Keratinocyte (primary cell): ENCODE measurements around the gene LRRC46. TPM values are rescaled to one million over a fixed set of nuclear protein-coding genes. Genes with fewer than 3 reads are reported as not detected.

ENCODE experiments used
- DNase-seq: peaks from one replicate; pipeline ENCODE4 v3.0.0-alpha.2; 2011; ENCODE audit warnings: low read depth, missing footprints, low spot score
- FAIRE-seq: peaks from 2 replicates; lab custom pipeline; 2011; peaks lifted over from hg19 to GRCh38; lab: Jason Lieb, UNC
- H2AFZ ChIP-seq: 2 replicates; pipeline ENCODE4 v1.6.0; 2012; ENCODE audit warnings: low read length, control low read depth, inconsistent platforms; ENCODE audit not compliant: control insufficient read depth
- H3K27ac ChIP-seq: 2 replicates; pipeline ENCODE4 v1.5.1; 2011; ENCODE audit warnings: low read length; ENCODE audit not compliant: control insufficient read depth, insufficient read depth
- H3K27me3 ChIP-seq: 3 replicates; pipeline ENCODE4 v1.6.0; 2011; ENCODE audit warnings: low read length; ENCODE audit not compliant: control insufficient read depth, insufficient read depth; ENCODE audit errors: extremely low read depth
- H3K36me3 ChIP-seq, 2 experiments: 2 replicates in 1 of 2; 3 replicates in 1 of 2; pipeline ENCODE4 v1.5.1; 2011; ENCODE audit warnings: low read length in 2 of 2, mild to moderate bottlenecking in 1 of 2; ENCODE audit not compliant: control insufficient read depth in 2 of 2, insufficient read depth in 2 of 2; ENCODE audit errors: extremely low read depth in 1 of 2
- H3K4me1 ChIP-seq: 3 replicates; pipeline ENCODE4 v1.5.1; 2011; ENCODE audit warnings: low read length; ENCODE audit not compliant: control insufficient read depth, insufficient read depth; ENCODE audit errors: extremely low read depth
- H3K4me2 ChIP-seq: 3 replicates; pipeline ENCODE4 v1.6.0; 2011; ENCODE audit warnings: low read depth, low read length; ENCODE audit not compliant: control insufficient read depth, insufficient read depth; ENCODE audit errors: extremely low read depth
- H3K4me3 ChIP-seq, 3 experiments: fragments of 200-600 bp in 1 of 3; sonication (generic) in 1 of 3; 2 replicates in 2 of 3; 3 replicates in 1 of 3; pipeline ENCODE4 v1.5.1; 2011 to 2016; ENCODE audit warnings: low read length in 3 of 3, mild to moderate bottlenecking in 3 of 3, control low read depth in 2 of 3, inconsistent platforms in 1 of 3, low read depth in 1 of 3, mixed read lengths in 1 of 3, mixed run types in 1 of 3, moderate library complexity in 1 of 3; ENCODE audit not compliant: control insufficient read depth in 2 of 3, insufficient read depth in 2 of 3; ENCODE audit errors: extremely low read depth in 1 of 3
- H3K79me2 ChIP-seq: 2 replicates; pipeline ENCODE4 v1.6.0; 2012; ENCODE audit warnings: low read length; ENCODE audit not compliant: control insufficient read depth, insufficient read depth
- H3K9ac ChIP-seq: 3 replicates; pipeline ENCODE4 v1.6.0; 2011; ENCODE audit warnings: low read length; ENCODE audit not compliant: control insufficient read depth, insufficient read depth; ENCODE audit errors: extremely low read depth
- H3K9me1 ChIP-seq: 3 replicates; pipeline ENCODE4 v1.6.0; 2011; ENCODE audit warnings: low read length; ENCODE audit not compliant: control insufficient read depth, insufficient read depth; ENCODE audit errors: extremely low read depth
- H3K9me3 ChIP-seq: 2 replicates; pipeline ENCODE4 v1.5.1; 2012; ENCODE audit warnings: low read depth, low read length; ENCODE audit not compliant: control insufficient read depth
- H4K20me1 ChIP-seq: 3 replicates; pipeline ENCODE4 v1.6.0; 2011; ENCODE audit warnings: low read length; ENCODE audit not compliant: control insufficient read depth, insufficient read depth; ENCODE audit errors: extremely low read depth
- EZH2 ChIP-seq: IDR thresholded peaks from one replicate; pipeline ENCODE4 v1.6.1; 2012; ENCODE audit warnings: inconsistent platforms, mild to moderate bottlenecking, low read length, moderate library complexity
- dilution Hi-C: fragments of 300-500 bp; cut with MboI; formaldehyde crosslinking; loops from one replicate; pipeline ENCODE4 v1.7.0; 2020; ENCODE audit warnings: low sequenced_read_pairs; ENCODE audit not compliant: extremely low pct_ligation_motif_present
- polyA plus RNA-seq, 5 experiments: library from polyadenylated mRNA; depleted of rRNA in 3 of 5; stranded (reverse) in 3 of 5; stranded (forward) in 1 of 5; unstranded in 1 of 5; fragments of >200 nt; gene quantifications; 1 replicate in 1 of 5; 2 replicates in 3 of 5; 3 replicates in 1 of 5; pipeline versions ENCODE4 v1.2.1 to v1.2.3, GENCODE V29; 2011 to 2012; ENCODE audit warnings: missing spikeins in 2 of 5, low read depth in 1 of 5, low replicate concordance in 1 of 5
- TF ChIP-seq, protein P1 (sequence below), 3 experiments: IDR thresholded peaks in 1 of 3; conservative IDR thresholded peaks in 1 of 3; optimal IDR thresholded peaks in 1 of 3; 2 replicates in 2 of 3; 3 replicates in 1 of 3; pipeline versions ENCODE3 to v1.5.1; 2011; ENCODE audit warnings: low read length in 3 of 3, mild to moderate bottlenecking in 3 of 3, moderate library complexity in 2 of 3, control low read depth in 1 of 3, inconsistent platforms in 1 of 3; ENCODE audit not compliant: insufficient read depth in 2 of 3; ENCODE audit errors: extremely low read depth in 1 of 3

The LRRC46 gene
- polyA plus RNA-seq, 1 donor (not counting 4 experiments of a cell fraction or from before 2014, with no cell fraction given): 0.43 TPM

DNA sequence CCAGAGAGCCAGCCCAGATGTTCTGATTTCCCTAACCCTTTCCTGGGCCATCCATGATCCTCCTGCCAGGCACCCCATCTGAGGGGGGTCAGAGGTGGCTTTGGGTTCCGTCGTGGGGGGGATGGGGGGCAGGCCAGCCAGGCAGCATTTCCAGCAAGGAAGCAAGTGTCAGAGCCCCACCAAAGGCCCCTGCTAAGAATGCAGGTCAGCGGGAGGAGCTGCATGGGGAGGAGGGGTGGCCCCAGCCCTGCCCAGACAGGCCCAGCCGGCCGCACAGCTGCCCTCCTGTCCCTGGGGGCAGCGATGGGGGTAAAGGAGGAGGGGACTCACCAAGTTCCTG is 11.9 kb downstream of the LRRC46 start:
- no peak for TF ChIP-seq EZH2
- TF ChIP-seq, protein P1, sequence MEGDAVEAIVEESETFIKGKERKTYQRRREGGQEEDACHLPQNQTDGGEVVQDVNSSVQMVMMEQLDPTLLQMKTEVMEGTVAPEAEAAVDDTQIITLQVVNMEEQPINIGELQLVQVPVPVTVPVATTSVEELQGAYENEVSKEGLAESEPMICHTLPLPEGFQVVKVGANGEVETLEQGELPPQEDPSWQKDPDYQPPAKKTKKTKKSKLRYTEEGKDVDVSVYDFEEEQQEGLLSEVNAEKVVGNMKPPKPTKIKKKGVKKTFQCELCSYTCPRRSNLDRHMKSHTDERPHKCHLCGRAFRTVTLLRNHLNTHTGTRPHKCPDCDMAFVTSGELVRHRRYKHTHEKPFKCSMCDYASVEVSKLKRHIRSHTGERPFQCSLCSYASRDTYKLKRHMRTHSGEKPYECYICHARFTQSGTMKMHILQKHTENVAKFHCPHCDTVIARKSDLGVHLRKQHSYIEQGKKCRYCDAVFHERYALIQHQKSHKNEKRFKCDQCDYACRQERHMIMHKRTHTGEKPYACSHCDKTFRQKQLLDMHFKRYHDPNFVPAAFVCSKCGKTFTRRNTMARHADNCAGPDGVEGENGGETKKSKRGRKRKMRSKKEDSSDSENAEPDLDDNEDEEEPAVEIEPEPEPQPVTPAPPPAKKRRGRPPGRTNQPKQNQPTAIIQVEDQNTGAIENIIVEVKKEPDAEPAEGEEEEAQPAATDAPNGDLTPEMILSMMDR (optimal IDR thresholded peaks at IDR 0.05 in 1 of 3, IDR thresholded peaks at IDR 0.05 in 1 of 3, conservative IDR thresholded peaks at IDR 0.05 in 1 of 3; ENCODE audit: extremely low read depth in 1 of 3, insufficient read depth in 2 of 3, low read length in 3 of 3): no peak
- Histone ChIP-seq H4K20me1 (no peaks in the 10 kb centered on the region), H3K27me3 (no peaks in the 10 kb centered on the region), H3K9ac (no peak overlapping the region), H3K4me1 (peaks cover 34% of the 10 kb centered on the region), H2AFZ (no peak overlapping the region), H3K9me3 (no peaks in the 10 kb centered on the region), H3K36me3 (peaks cover 0 to 10% of the 10 kb centered on the region in 2 experiments), H3K27ac (no peak overlapping the region), H3K4me2 (no peak overlapping the region), H3K9me1 (no peaks in the 10 kb centered on the region), H3K79me2 (peaks cover 5% of the 10 kb centered on the region), H3K4me3 (no peak overlapping the region)
- no peak for DNase-seq
- dilution Hi-C loops: no loop called here
- FAIRE-seq: no peak

DNA sequence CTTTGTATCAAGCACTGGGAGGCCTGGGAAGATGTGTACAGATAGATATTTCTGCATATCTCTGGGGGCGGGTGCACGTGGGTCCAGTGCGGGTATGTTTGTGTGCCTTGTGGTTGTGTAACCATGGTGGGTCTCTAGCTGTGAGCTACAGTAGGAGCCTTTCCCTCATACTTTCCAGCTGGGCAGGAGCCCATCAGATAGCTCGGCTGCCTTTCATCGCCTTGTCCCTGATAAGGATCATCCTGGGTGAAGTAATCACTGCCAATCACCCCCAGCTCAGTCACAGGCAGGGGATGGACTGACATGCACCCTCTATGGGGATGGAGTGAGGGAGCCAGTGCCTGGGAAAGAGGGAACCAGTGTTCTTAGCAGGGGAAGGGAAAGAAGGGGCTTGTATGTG is 12.8 kb downstream of the LRRC46 start:
- FAIRE-seq (no peak), DNase-seq (no peak)
- H2AFZ ChIP-seq: no peak overlapping the region
- H3K9me3 ChIP-seq: no peaks in the 10 kb centered on the region
- no peak overlapping the region for H3K4me3 ChIP-seq
- peaks cover 7% of the 10 kb centered on the region for H3K79me2 ChIP-seq
- no peak overlapping the region for H3K4me2 ChIP-seq
- dilution Hi-C loops: no loop called here
- H3K4me1 ChIP-seq: peaks cover 34% of the 10 kb centered on the region
- no peak for TF ChIP-seq EZH2
- TF ChIP-seq, protein P1 (optimal IDR thresholded peaks at IDR 0.05 in 1 of 3, IDR thresholded peaks at IDR 0.05 in 1 of 3, conservative IDR thresholded peaks at IDR 0.05 in 1 of 3; ENCODE audit: extremely low read depth in 1 of 3, insufficient read depth in 2 of 3, low read length in 3 of 3): no peak
- H3K9me1 ChIP-seq: no peaks in the 10 kb centered on the region
- H3K9ac ChIP-seq: no peak overlapping the region
- H3K27me3 ChIP-seq: no peaks in the 10 kb centered on the region
- peaks cover 0 to 5% of the 10 kb centered on the region in 2 experiments for H3K36me3 ChIP-seq
- no peak overlapping the region for H3K27ac ChIP-seq
- no peaks in the 10 kb centered on the region for H4K20me1 ChIP-seq
